Measurements from ENCODE around the gene TM4SF1.

- TF ChIP-seq CTCF (IDR thresholded peaks at IDR 0.05) (no peak), ZFX (IDR thresholded peaks at IDR 0.05; ENCODE audit: borderline replicate concordance) (no peak)
Measured at GRCh38 chr3:149374793-149375500, 2.5 kb downstream of the TM4SF1 start.
